ENCODE results near the gene KRT15. TPM values are rescaled to one million over a fixed set of nuclear protein-coding genes. Genes with fewer than 3 reads are reported as not detected.

Gene KRT15
- total RNA-seq, result 0.32 TPM

GRCh38 chr17:41518789-41519449, at the start of gene KRT15:
Gene KRT15, minus strand, starts transcription at chr17:41518890. Its CDS starts 63 bp downstream, at chr17:41518827.
- H3K27ac ChIP-seq, result no peak within 1 kb of the TSS

DNA sequence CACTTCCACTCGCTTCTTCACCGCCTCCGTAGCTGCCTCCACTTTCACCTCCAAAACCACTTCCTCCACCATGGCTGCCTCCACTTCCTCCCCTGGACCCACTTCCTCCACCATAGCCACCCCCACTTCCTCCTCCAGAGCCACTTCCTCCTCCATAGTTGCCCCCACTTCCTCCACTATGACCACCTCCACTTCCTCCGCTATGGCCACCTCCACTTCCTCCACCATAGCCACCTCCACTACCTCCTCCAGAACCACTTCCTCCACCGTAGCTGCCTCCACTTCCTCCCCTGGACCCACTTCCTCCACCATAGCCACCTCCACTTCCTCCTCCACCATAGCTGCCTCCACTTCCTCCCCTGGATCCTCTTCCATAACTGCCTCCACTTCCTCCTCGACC, 48.6 kb upstream of the KRT15 start:
- Histone ChIP-seq H3K27ac (no peak overlapping the region), H3K4me3 (no peak overlapping the region), H3K4me1 (no peaks in the 10 kb centered on the region), H3K9me3 (no peaks in the 10 kb centered on the region), H3K36me3 (no peaks in the 10 kb centered on the region), H3K27me3 (no peaks in the 10 kb centered on the region)
- intact Hi-C loops (cut with DNase I), result no loop called here
- TF ChIP-seq, protein P1, sequence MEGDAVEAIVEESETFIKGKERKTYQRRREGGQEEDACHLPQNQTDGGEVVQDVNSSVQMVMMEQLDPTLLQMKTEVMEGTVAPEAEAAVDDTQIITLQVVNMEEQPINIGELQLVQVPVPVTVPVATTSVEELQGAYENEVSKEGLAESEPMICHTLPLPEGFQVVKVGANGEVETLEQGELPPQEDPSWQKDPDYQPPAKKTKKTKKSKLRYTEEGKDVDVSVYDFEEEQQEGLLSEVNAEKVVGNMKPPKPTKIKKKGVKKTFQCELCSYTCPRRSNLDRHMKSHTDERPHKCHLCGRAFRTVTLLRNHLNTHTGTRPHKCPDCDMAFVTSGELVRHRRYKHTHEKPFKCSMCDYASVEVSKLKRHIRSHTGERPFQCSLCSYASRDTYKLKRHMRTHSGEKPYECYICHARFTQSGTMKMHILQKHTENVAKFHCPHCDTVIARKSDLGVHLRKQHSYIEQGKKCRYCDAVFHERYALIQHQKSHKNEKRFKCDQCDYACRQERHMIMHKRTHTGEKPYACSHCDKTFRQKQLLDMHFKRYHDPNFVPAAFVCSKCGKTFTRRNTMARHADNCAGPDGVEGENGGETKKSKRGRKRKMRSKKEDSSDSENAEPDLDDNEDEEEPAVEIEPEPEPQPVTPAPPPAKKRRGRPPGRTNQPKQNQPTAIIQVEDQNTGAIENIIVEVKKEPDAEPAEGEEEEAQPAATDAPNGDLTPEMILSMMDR (IDR thresholded peaks at IDR 0.05), result no peak
- no peak for DNase-seq (ENCODE audit: low spot score in 2 of 2)

More at GRCh38 chr17:41518789-41519449, at the start of gene KRT15:
- Histone ChIP-seq H3K4me3 (no peak within 1 kb of the TSS), H3K27me3 (no peaks in the 10 kb centered on the region), H3K4me1 (no peaks in the 10 kb centered on the region), H3K36me3 (no peaks in the 10 kb centered on the region), H3K9me3 (no peaks in the 10 kb centered on the region)
- intact Hi-C loops (cut with DNase I), result no loop called here
- TF ChIP-seq, protein P1 (IDR thresholded peaks at IDR 0.05), result no peak
- no peak for DNase-seq (ENCODE audit: low spot score in 2 of 2)

GRCh38 chr17:41565338-41565737, 46.6 kb upstream of the KRT15 start:
- intact Hi-C loops (cut with DNase I), result no loop called here
- Histone ChIP-seq H3K36me3 (no peaks in the 10 kb centered on the region), H3K27ac (no peak overlapping the region), H3K27me3 (no peaks in the 10 kb centered on the region), H3K9me3 (no peaks in the 10 kb centered on the region), H3K4me3 (no peak overlapping the region), H3K4me1 (no peaks in the 10 kb centered on the region)
- DNase-seq (ENCODE audit: low spot score in 2 of 2), result no peak
- TF ChIP-seq, protein P1 (IDR thresholded peaks at IDR 0.05), result no peak

DNA sequence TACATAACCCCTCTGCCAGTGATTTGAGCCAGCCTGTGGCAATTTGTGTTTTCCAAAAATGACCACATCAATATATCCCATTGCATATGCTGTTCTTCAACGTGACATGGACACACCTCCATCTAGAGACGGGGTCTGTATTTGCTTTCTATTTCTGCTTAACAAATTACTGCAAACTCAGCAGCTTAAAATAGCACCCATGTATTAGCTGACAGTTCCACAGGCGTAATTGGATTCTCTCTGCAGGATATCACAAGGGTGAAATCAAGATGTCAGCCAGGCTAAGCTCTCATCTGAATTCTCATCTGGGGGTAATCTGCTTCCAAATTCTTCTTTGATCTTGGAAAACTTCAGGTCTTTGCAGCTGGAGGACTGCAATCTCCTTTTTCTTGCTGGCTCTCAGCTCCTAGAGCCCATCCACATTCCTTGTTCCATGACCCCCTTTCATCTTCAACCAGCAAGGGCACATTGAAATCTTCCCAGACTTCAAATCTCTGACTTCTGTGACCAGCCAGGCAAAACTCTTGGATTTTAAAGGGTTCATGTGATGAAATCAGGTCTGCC, 45.0 kb upstream of the KRT15 start:
- no peak for DNase-seq (ENCODE audit: low spot score in 2 of 2)
- intact Hi-C loops (cut with DNase I), result no loop called here
- Histone ChIP-seq H3K4me3 (no peak overlapping the region), H3K36me3 (no peaks in the 10 kb centered on the region), H3K4me1 (no peaks in the 10 kb centered on the region), H3K9me3 (no peaks in the 10 kb centered on the region), H3K27me3 (no peaks in the 10 kb centered on the region), H3K27ac (no peak overlapping the region)
- TF ChIP-seq, protein P1 (IDR thresholded peaks at IDR 0.05), result no peak

DNA sequence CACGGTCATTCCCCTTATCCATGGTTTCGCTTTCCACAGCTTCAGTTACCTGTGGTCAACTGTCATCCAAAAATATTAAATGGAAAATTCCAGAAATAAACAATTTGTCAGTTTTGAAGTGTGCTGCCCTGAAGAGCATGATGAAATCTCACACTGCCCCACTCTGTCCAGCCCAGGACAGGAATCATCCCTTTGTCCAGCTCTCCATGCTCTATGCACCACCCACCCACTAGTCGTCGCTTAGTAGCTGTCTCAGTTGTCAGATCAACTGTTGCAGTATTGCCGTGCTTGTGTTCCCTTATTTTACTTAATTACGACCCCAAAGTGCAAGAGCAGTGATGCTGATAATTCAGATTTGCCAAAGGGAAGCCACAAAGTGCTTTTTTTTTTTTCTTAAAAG, 42.9 kb upstream of the KRT15 start:
- no peak overlapping the region for H3K4me3 ChIP-seq
- no peak overlapping the region for H3K27ac ChIP-seq
- DNase-seq (ENCODE audit: low spot score in 2 of 2), result no peak
- no peaks in the 10 kb centered on the region for H3K27me3 ChIP-seq
- intact Hi-C loops (cut with DNase I), result no loop called here
- no peaks in the 10 kb centered on the region for H3K4me1 ChIP-seq
- TF ChIP-seq, protein P1 (IDR thresholded peaks at IDR 0.05), result no peak
- H3K9me3 ChIP-seq, result no peaks in the 10 kb centered on the region
- H3K36me3 ChIP-seq, result no peaks in the 10 kb centered on the region
